ENCODE data around the gene HMGB4.

Gene HMGB4

DNA sequence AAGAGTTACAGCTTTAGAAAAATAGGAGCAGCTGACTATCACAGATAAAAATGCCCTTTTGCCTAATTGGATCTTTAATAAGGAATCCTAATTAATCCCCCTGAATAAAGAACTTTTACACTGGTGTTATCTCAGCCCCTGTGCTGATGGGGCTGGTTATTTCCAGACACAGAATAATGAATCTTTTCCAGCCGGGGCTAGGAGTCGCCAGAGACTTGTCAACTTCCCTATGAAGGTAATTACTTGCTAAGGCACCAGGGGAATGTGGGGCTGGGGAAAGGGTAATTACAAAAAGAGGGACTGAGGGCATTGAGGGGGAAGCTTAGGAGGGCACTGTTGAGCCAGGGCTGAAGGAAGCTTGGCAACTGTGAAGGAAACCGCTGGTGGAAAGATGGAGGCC is 34.5 kb downstream of the HMGB4 start:
- no peak for DNase-seq

DNA sequence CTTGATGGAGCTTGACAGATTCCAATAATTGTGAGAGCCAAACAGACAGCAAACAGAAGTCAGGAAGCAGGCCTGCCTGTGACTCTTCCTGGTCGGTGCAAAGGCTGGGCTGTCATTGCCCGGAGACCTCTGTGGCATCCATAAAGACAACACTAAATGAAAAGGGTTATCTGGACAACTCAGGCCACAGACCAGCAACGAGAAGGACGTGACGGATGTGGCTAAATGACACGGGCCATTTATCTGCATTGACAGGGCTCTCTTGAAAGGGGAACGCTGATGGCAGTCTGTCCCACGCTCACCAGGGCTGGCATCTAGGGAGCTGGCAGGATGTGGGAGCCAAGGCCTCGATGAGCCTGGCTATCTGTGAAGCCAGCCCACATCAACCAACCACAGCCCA is 35.0 kb downstream of the HMGB4 start:
- DNase-seq, result no peak

DNA sequence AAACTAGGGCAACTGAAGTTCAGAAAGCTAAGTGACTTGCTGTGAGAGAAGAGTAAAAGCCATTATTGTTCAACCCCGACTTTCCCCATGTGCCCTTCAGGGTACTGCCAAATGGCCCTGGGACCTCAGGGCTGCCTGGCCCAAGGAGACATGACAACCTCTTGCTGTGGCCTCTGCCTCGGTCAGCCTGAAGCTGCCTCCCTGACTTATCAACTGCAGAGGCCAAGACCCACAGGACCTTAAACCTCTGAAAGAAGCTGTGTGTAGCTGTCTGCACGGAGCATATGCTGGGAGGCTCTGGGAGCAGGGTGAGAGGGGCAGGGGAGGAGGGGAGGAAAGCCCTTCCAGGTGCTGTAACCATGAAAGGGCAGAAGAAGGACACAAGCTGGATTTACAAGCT is 35.9 kb downstream of the HMGB4 start:
- DNase-seq, result no peak

GRCh38 chr1:33902486-33903209 is 38.8 kb downstream of the HMGB4 start:
- peak; percentile 54 for DNase-seq

GRCh38 chr1:33903210-33903589 is 39.3 kb downstream of the HMGB4 start:
- DNase-seq, result peak; percentile 15

- DNase-seq, result no peak
Measured at GRCh38 chr1:33905241-33905640, 41.4 kb downstream of the HMGB4 start.

- DNase-seq, result no peak
Measured at GRCh38 chr1:33906156-33906555, 42.3 kb downstream of the HMGB4 start.

GRCh38 chr1:33908324-33908956 is 44.6 kb downstream of the HMGB4 start:
- DNase-seq, result no peak
